Adrenal gland (tissue), 5 donors: ENCODE measurements around the gene GOLGA7B.

Source experiments
- CTCF ChIP-seq, 6 experiments: fragments of 450-650 bp in 4 of 6; fragments of 200-600 bp in 2 of 6; sonication (generic) in 1 of 6; IDR thresholded peaks; 1 replicate in 5 of 6; 2 replicates in 1 of 6; pipeline versions ENCODE4 v1.5.1 to v1.8.0; 2016 to 2021; ENCODE audit warnings: antibody characterized with exemption in 6 of 6, mild to moderate bottlenecking in 2 of 6, moderate library complexity in 1 of 6
- POLR2A ChIP-seq, 2 donors: fragments of 450-650 bp; IDR thresholded peaks; one replicate each; pipeline ENCODE4 v1.6.1; 2017; ENCODE audit warnings: antibody characterized with exemption in 2 of 2, mild to moderate bottlenecking in 2 of 2, moderate library complexity in 1 of 2
- donor health status: DM: no; HTN: no; CAD: no.

GRCh38 chr10:97880109-97880508 is 30.5 kb downstream of the GOLGA7B start:
- no peak for TF ChIP-seq POLR2A (IDR thresholded peaks at IDR 0.05)
- no peak for TF ChIP-seq CTCF (IDR thresholded peaks at IDR 0.05)
